Neural cell (in vitro differentiated cells): ENCODE results near the gene AREG.

ENCODE experiments used
- EZH2 ChIP-seq: fragments of 200-600, 300-800 bp; shearing (Covaris generic), sonication (generic); IDR thresholded peaks from 2 replicates; pipeline ENCODE4 v1.6.1; 2014; ENCODE audit warnings: antibody characterized with exemption, low read length, borderline replicate concordance, mild to moderate bottlenecking; ENCODE audit not compliant: insufficient read depth, poor library complexity, severe bottlenecking
- TAF1 ChIP-seq: IDR thresholded peaks from 2 replicates; pipeline ENCODE4 v1.6.1; 2012; ENCODE audit warnings: low read depth
- TF ChIP-seq, protein P1 (sequence below): IDR thresholded peaks from 2 replicates; pipeline ENCODE4 v1.6.1; 2012; ENCODE audit warnings: borderline replicate concordance
- TF ChIP-seq, protein P2 (sequence below): fragments of 450-650 bp; IDR thresholded peaks from 2 replicates; pipeline ENCODE4 v1.5.1; 2014; ENCODE audit warnings: antibody characterized with exemption, mild to moderate bottlenecking, moderate library complexity; ENCODE audit not compliant: poor library complexity, severe bottlenecking

DNA sequence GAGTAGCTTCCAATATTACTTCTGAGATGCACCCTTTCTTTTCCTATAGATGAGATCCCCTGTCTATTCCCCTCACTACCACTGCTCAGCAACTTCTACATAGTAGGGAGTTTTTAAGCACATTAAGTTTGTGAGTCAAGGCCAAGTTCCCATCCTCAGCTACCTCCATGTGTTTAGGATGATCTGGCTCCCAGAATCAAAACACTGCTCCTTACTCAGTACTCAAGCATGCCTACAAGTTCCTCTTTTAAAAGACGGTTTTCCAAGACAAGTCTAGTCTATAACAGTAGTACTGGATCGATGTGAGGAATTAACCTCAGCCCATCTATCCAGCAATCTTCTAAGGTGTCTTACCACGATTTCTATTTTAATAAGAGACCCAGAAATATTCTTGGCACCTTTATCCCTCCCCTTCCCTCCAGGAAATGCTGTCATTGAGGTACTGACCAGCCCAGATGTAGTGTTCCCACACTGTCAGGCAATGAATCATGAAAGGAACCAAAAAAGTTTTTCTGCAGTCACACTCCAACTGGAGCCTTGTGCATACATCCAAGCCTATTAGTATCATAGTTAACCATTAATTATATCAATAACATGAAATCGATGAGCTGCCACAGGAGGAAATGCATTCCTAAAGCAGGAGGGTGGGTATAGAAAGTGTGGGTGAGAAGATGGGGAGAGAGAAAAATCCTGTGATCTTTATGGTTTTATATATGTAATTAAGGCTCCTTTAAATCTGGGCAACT, 29.6 kb downstream of the AREG start:
- TF ChIP-seq, protein P1, sequence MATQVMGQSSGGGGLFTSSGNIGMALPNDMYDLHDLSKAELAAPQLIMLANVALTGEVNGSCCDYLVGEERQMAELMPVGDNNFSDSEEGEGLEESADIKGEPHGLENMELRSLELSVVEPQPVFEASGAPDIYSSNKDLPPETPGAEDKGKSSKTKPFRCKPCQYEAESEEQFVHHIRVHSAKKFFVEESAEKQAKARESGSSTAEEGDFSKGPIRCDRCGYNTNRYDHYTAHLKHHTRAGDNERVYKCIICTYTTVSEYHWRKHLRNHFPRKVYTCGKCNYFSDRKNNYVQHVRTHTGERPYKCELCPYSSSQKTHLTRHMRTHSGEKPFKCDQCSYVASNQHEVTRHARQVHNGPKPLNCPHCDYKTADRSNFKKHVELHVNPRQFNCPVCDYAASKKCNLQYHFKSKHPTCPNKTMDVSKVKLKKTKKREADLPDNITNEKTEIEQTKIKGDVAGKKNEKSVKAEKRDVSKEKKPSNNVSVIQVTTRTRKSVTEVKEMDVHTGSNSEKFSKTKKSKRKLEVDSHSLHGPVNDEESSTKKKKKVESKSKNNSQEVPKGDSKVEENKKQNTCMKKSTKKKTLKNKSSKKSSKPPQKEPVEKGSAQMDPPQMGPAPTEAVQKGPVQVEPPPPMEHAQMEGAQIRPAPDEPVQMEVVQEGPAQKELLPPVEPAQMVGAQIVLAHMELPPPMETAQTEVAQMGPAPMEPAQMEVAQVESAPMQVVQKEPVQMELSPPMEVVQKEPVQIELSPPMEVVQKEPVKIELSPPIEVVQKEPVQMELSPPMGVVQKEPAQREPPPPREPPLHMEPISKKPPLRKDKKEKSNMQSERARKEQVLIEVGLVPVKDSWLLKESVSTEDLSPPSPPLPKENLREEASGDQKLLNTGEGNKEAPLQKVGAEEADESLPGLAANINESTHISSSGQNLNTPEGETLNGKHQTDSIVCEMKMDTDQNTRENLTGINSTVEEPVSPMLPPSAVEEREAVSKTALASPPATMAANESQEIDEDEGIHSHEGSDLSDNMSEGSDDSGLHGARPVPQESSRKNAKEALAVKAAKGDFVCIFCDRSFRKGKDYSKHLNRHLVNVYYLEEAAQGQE = no peak
- TF ChIP-seq, protein P2, sequence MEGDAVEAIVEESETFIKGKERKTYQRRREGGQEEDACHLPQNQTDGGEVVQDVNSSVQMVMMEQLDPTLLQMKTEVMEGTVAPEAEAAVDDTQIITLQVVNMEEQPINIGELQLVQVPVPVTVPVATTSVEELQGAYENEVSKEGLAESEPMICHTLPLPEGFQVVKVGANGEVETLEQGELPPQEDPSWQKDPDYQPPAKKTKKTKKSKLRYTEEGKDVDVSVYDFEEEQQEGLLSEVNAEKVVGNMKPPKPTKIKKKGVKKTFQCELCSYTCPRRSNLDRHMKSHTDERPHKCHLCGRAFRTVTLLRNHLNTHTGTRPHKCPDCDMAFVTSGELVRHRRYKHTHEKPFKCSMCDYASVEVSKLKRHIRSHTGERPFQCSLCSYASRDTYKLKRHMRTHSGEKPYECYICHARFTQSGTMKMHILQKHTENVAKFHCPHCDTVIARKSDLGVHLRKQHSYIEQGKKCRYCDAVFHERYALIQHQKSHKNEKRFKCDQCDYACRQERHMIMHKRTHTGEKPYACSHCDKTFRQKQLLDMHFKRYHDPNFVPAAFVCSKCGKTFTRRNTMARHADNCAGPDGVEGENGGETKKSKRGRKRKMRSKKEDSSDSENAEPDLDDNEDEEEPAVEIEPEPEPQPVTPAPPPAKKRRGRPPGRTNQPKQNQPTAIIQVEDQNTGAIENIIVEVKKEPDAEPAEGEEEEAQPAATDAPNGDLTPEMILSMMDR = no peak
- no peak for TF ChIP-seq EZH2
- TF ChIP-seq TAF1 = no peak
